HuH-7 (cell line): ENCODE measurements around the gene NCOR1.
"Not testable (repeated sequence)": the region's sequence is repeated elsewhere in the genome, so short reads cannot be mapped to it uniquely, and the experiment has no call there.

Experiments used
- DNase-seq: peaks from one replicate; pipeline ENCODE4 v3.0.0; 2011; ENCODE audit warnings: low spot score

The NCOR1 gene

DNA sequence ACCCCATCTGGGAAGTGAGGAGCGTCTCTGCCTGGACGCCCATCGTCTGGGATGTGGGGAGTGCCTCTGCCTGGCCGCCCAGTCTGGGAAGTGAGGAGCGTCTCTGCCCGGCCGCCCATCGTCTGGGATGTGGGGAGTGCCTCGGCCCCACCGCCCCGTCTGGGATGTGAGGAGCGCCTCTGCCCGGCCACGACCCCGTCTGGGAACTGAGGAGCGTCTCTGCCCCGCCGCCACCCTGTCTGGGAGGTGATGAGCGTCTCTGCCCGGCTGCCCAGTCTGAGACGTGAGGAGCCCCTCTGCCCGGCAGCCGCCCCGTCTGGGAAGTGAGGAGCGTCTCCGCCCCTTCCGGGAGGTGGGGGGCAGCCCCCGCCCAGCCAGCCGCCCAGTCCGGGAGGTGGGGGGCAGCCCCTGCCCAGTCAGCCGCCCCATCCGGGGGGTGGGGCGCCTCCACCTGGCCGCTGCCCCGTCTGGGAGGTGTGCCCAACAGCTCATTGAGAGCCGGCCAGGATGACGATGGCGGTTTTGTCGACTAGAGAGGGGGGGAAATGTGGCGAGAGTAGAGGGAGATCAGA is 69.9 kb downstream of the NCOR1 start:
- not testable (repeated sequence) for DNase-seq

DNA sequence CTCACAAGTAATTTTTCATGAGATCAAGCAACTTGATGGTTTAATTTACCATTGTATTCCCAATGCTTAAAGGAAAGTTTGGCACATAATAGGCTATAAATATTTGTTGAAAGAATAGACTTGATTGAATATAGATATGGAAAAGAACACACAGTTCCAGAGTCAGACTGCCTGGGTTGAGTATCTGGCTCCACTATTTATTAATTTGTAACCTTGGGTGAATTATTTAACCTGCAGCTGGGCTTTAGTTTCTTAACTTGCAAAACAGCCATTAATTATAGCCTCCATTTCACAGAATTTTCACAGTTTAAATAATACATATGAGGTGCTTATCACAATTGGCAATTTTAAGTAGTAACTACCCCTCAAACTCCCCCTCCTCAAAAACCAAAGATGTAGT is 73.6 kb downstream of the NCOR1 start:
- no peak for DNase-seq

GRCh38 chr17:16140854-16141253 is 74.5 kb downstream of the NCOR1 start:
- DNase-seq, result no peak

DNA sequence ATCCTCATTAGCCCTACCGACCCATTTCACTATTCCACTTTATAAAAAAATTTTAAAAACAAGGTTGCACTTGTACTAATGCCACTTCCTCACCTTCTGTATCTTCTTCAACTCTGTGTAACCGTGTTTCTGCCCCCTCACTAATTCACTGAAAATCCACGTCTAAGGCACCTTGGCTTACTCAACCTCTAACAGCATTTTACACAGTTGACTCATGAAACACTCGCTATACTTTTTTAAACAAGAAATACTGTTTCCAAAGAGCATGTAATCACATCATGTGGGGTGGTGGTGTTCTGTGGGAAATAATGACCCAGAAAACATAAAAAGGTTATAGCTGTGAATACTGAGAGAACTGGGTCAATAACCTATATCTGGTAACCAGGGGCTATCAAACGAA is 79.9 kb downstream of the NCOR1 start:
- no peak for DNase-seq

- DNase-seq, result no peak
These were observed 83.7 kb downstream of the NCOR1 start for GRCh38 chr17:16131593-16131992.

GRCh38 chr17:16129441-16130205 is 85.7 kb downstream of the NCOR1 start:
- no peak for DNase-seq

DNA sequence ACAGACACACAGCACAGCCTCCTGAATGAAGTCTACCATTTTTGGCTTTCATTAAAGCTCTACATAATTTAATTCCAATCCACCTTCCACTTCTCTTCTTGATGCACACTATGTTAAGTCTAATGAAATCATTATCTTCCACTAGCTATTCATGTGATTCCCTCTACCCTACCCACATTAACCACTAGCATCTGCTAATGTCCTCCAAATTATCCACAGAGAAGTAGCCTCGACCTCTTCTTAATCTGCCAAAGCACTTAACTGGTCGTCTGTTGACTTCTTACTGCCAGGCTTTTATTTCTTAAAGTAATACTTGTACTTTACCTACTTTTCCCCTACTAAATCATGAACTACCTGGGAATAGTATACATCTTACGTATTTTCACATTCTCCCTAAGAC is 91.8 kb downstream of the NCOR1 start:
- DNase-seq, result no peak

DNA sequence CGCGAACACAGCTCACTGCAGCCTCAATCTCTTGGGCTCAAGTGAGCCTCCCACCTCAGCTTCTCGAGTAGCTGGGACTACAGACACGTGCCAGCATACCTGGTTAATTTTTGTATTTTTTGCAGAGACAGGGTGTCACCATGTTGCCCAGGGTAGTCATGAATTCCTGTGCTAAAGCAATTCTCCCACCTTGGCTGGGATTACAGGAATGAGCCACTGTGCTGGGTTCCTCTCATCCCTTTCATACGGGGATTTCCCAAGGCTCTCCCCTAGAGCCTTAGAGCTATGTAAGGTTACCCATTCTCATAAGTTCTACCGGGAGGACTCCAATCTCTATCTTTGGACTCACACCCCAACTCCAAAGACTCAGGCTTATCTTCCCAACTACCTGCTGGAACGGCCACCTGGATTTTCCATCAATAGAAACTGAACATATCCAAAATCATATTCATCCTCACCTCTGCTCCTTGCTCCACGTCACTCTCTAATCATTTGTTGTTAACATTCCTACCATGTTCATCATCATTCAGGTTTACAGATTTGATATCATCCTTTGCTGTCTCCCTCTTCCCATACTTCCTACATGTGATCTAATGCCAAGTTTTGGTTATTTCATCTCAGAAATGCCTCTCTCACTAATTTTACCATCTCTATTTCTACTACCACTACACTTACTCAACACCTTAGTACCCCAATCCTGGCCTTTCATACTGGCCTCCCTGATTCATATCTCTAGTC is 92.5 kb downstream of the NCOR1 start:
- no peak for DNase-seq

DNA sequence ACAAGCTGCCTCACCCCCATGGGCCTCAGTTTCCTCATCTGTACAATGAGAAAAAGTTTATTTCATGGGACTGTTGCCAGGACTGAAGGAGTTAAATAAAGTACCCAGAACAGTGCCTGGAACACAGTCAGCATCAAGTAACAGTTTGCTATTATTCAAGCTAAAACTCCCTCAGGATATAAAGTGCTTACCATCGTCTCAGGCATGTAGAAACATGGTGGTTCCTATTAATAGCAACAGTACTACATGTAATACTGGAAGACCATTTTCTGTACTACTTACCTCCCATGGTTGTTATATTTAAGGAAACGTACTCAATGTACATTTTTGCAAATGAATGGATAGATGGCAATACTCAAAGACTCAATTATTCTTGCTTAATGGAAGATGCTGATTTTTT is 93.4 kb downstream of the NCOR1 start:
- no peak for DNase-seq

DNA sequence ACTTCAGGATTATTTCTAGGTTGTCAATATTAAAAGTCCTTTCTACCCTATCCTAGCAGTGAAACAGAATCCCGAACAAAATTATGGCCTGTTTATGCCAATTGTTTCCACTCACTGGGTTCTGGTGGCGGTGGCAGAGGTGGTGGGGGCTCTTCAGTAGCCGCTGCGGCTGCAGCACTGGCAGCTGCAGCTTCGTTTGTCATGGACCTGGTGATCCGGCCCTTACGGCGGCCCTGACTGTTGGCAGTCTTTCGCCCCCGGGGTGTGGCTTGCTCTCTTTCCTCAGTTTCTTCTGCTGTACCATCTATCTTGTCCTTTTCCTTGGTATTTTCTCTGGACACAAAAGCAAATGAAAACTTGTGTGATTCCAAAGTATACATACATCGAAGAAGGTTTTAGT is 94.4 kb downstream of the NCOR1 start:
- DNase-seq, result no peak

GRCh38 chr17:16117149-16117548 is 98.2 kb downstream of the NCOR1 start:
- no peak for DNase-seq

DNA sequence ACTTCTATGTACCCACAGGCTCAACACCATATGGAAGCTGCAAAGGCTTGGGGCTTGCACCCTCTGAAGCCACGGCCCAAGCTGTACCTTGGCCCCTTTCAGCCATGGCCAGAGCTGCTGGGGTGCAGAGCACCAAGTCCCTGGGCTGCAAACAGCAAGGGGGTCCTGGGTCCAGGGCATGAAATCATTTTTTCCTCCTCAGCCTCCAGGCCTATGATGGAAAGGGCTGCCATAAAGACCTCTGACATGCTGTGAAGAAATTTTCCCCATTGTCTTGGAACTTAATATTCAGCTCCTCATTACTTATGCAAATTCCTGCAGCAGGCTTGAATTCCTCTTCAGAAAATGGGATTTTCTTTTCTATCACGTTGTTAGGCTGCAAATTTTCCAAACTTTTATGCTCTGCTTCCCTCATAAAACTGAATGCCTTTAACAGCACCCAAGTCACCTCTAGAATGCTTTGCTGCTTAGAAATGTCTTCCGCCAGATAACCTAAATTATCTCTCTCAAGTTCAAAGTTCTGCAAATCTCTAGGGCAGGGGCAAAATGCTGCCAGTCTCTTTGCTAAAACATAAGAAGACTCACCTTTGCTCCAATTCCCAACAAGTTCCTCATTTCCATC is 100.1 kb downstream of the NCOR1 start:
- DNase-seq, result not testable (repeated sequence)

DNA sequence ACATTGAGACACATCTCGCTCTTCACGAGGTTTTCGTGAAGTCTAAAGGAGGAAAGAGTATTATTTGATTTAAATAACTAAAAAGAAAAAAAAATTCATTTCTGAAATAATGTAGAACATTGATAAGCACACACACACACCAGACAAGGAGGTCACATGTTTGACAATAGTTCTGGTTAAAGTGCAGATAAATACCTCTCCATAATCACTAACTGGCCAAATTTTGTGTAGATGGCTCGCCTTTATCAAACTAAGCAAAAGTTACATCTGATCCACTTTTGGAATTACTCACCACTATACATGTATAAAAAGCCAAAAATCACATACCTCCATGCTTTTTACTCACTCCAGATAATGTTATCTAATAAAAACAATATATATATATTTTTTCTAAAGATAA is 106.5 kb downstream of the NCOR1 start:
- no peak for DNase-seq

DNA sequence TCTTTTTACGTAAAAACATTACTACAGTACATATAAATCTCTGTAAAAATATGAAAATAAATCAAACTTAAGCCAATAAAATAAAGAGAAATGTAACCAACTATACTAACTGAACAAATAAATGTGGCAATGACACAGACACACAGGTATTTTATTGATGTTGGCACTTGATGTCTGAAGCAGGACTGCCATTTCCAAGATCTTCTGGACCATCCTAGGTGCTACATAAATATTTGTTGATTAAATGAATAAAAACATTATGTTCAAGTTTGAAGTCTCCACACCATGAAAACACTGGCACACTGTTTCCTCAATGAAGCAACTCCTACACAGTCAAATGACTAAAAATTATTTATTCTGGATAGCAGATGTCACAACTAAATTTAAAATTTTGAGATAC is 106.9 kb downstream of the NCOR1 start:
- DNase-seq, result no peak

- DNase-seq, result no peak
These were observed 108.1 kb downstream of the NCOR1 start for GRCh38 chr17:16107165-16107770.

GRCh38 chr17:16106161-16106891 is 109.0 kb downstream of the NCOR1 start:
- DNase-seq, result no peak

GRCh38 chr17:16104189-16104588 is 111.1 kb downstream of the NCOR1 start:
- no peak for DNase-seq

GRCh38 chr17:16101440-16101839 is 113.9 kb downstream of the NCOR1 start:
- DNase-seq, result no peak

DNA sequence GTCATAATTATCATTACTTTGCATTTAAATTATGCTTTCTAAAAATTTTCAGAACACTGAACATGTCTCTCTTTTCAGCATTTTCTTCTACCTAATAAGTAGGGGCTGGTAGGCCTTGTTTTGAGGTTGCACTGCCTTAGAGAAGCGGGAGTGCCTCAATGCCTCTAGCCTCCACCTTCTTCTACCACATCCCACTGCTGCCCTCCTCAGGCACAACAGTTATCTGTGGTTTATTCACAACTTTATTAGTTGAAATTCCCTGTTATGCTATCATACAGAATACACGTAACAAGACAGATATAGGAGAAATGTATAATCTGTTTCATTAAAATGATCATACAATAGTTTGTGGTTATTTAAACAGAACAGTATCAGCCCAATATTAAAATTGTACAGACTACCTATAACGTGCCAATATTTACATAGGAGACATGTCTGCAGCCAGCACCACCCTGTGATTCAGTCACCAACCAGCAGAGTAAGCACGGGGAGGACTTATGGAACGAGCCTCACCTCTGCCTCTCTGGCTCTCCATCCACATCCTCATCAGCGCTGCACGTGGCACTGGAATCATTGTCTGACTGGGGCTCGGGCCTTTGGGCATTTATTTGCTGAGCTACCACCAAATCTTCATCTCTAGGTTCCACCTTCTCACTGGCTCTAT is 114.5 kb downstream of the NCOR1 start:
- DNase-seq, result peak; percentile 19

DNA sequence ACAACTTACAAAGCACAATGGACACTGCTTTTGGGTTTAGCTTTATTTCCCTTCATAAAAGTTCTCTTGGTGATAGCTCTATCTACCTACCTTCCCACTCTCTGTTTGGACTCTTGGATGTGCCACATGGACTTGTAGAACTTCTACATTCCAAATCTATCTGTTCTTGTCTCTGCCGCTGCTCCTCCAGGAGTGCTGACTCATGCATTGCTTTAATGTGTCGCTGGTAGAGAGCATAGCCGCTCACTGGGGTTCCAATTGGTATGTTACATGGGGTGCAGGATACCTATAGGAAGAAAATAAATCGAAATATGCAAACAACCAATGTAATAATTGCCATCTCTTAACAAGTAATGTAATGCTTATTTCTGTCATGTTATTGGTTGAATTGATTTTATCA is 123.6 kb downstream of the NCOR1 start:
- DNase-seq, result no peak

GRCh38 chr17:16086957-16087356 is 128.4 kb downstream of the NCOR1 start:
- DNase-seq, result no peak
